Bronchial epithelial cell (primary cell): ENCODE results near the gene LAMC1. TPM values are rescaled to one million over a fixed set of nuclear protein-coding genes. Genes with fewer than 3 reads are reported as not detected.
A peak's percentile ranks its signal among the peaks of the same experiment; 100 is the strongest.

Experiments used
- DNase-seq: peaks from one replicate; pipeline ENCODE4 v3.0.0-alpha.2; 2010; ENCODE audit warnings: low read depth
- FAIRE-seq: peaks from 2 replicates; lab custom pipeline; 2011; peaks lifted over from hg19 to GRCh38; lab: Jason Lieb, UNC
- H3K27me3 ChIP-seq: 2 replicates; pipeline ENCODE4 v1.5.1; 2011; ENCODE audit warnings: low read length; ENCODE audit not compliant: control insufficient read depth, insufficient read depth
- H3K36me3 ChIP-seq: 2 replicates; pipeline ENCODE4 v1.5.1; 2011; ENCODE audit warnings: low read length; ENCODE audit not compliant: control insufficient read depth, insufficient read depth
- H3K4me3 ChIP-seq: 2 replicates; pipeline ENCODE4 v1.5.1; 2011; ENCODE audit warnings: mild to moderate bottlenecking, low read depth, low read length, control low read depth
- CTCF ChIP-seq: IDR thresholded peaks from 2 replicates; pipeline ENCODE4 v1.5.1; 2011; ENCODE audit warnings: mild to moderate bottlenecking, moderate library complexity, low read length, control low read depth, inconsistent platforms; ENCODE audit not compliant: insufficient read depth, severe bottlenecking
- total RNA-seq: library from RNA; depleted of rRNA; stranded (reverse); fragments of >200 nt; gene quantifications from 2 replicates; pipeline ENCODE4 v1.2.1, GENCODE V29; 2014

The LAMC1 gene
- total RNA-seq, 1 donor from 2014 or later = 219 TPM

GRCh38 chr1:182984621-182985020, 38.6 kb upstream of the LAMC1 start:
- DNase-seq = no peak
- no peak for TF ChIP-seq CTCF
- Histone ChIP-seq H3K4me3 (no peak overlapping the region), H3K27me3 (no peaks in the 10 kb centered on the region), H3K36me3 (no peaks in the 10 kb centered on the region)
- no peak for FAIRE-seq

- H3K4me3 ChIP-seq = no peak overlapping the region
- TF ChIP-seq CTCF = no peak
- no peaks in the 10 kb centered on the region for H3K27me3 ChIP-seq
- FAIRE-seq (no peak), DNase-seq (no peak)
- H3K36me3 ChIP-seq = no peaks in the 10 kb centered on the region
Observed at GRCh38 chr1:182985876-182986275, 37.3 kb upstream of the LAMC1 start.

GRCh38 chr1:182990413-182991144, 32.6 kb upstream of the LAMC1 start:
- peak; percentile 66 for DNase-seq
- no peaks in the 10 kb centered on the region for H3K36me3 ChIP-seq
- FAIRE-seq = no peak
- no peaks in the 10 kb centered on the region for H3K27me3 ChIP-seq
- H3K4me3 ChIP-seq = no peak overlapping the region
- TF ChIP-seq CTCF = no peak

- no peak for FAIRE-seq
- DNase-seq = peak; percentile 89
- H3K4me3 ChIP-seq = no peak overlapping the region
- no peaks in the 10 kb centered on the region for H3K36me3 ChIP-seq
- TF ChIP-seq CTCF = no peak
- no peaks in the 10 kb centered on the region for H3K27me3 ChIP-seq
Observed at GRCh38 chr1:182993746-182994145, 29.5 kb upstream of the LAMC1 start.

GRCh38 chr1:182995894-182996293, 27.3 kb upstream of the LAMC1 start:
- H3K4me3 ChIP-seq = no peak overlapping the region
- no peak for FAIRE-seq
- no peak for TF ChIP-seq CTCF

GRCh38 chr1:182996816-182997215, 26.4 kb upstream of the LAMC1 start:
- TF ChIP-seq CTCF = no peak
- Histone ChIP-seq H3K36me3 (no peaks in the 10 kb centered on the region), H3K4me3 (no peak overlapping the region), H3K27me3 (no peaks in the 10 kb centered on the region)
- no peak for FAIRE-seq
- DNase-seq = no peak

More at GRCh38 chr1:182995894-182996293, 27.3 kb upstream of the LAMC1 start:
- Histone ChIP-seq H3K27me3 (no peaks in the 10 kb centered on the region), H3K36me3 (no peaks in the 10 kb centered on the region)
- DNase-seq = no peak
